Stimulated activated CD8-positive, alpha-beta memory T cell treated with anti-CD3 and anti-CD28 coated beads, Interleukin-12 subunit alpha, Interleukin-12 subunit beta, amount 100 ng/mL, for 1 hour (primary cell): ENCODE results near the gene PLAGL2.
"Not testable (repeated sequence)": the region's sequence is repeated elsewhere in the genome, so short reads cannot be mapped to it uniquely, and the experiment has no call there.

ENCODE experiments used
- DNase-seq: peaks from one replicate; pipeline ENCODE4 v3.0.0-alpha.2; 2020; ENCODE audit warnings: low read depth

Gene PLAGL2

GRCh38 chr20:32179934-32180333 lies 27.6 kb downstream of the PLAGL2 start:
- no peak for DNase-seq

DNA sequence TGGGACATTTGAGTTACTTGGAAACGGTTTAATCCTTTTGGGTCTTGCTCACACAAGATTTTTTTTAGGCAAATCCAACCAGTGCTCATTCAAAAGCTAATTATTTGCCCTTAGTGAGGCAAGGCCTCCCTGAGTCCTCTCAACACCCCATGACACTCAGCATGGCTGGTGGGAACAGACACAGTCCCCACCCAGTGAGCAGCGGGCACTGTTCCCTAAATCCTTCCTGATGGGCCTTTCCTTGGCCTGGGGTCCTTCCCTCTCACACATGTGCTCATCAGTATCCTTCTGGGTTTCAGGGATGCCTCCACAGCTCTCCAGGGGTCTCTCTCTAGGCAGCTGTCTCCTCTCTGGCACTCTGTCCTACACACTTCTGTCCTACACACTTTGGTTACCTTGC lies 28.0 kb downstream of the PLAGL2 start:
- DNase-seq = no peak

GRCh38 chr20:32177696-32178095 lies 29.8 kb downstream of the PLAGL2 start:
- not testable (repeated sequence) for DNase-seq

DNA sequence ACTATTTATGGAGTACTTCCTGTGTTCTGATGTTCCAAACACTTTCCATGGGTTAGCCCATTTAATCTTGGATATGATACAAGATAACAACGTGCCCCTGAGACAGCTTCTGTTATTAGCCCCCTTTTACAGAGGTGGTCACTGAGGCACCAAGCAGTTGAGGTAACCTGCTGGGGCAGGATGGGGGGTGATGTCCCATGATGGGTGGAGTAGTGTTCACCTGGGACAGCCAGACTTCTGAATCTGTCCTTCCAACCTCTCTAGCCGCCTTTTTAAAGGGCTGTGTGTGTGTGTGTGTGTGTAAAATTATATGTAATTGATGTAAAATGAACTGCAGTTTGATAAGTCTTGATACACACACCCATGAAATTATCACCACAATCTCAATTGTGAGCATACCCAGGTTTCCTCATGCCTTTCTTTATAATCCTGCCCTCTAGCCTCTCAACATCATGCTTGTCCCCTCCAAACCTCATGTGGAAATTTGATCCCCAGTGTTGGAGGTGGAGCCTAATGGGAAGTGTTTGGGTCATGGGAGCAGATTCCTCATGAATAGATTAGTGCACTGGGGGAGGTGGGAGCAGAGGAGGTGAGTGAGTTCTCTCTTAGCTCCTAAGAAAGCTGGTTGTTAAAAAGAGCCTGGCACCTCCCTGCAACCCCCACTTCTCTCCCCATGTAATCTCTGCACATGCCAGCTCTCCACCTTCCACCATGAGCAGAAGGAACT lies 39.2 kb downstream of the PLAGL2 start:
- DNase-seq = no peak

DNA sequence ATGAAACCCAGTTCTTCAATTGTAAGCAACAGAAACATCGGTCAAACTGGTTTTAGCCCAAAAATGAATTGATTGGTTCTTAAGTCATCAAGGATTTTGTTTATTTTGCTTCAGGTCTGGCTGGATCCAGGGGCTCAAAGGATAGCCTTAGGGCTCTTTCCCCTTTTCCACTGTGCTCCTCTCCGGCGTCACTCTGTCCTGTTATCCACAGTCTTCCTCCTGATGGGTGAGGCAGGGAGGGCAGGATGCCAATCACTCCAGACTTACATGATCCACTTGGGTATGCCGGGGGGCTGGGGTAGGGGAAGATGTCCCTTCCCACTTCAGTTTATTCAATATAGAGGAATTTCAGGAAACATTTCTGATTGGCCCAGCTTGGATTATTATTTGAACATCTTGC lies 40.0 kb downstream of the PLAGL2 start:
- no peak for DNase-seq

GRCh38 chr20:32165836-32166545 lies 41.6 kb downstream of the PLAGL2 start:
- DNase-seq = no peak

- no peak for DNase-seq
Observed at GRCh38 chr20:32164984-32165735, 42.4 kb downstream of the PLAGL2 start.

DNA sequence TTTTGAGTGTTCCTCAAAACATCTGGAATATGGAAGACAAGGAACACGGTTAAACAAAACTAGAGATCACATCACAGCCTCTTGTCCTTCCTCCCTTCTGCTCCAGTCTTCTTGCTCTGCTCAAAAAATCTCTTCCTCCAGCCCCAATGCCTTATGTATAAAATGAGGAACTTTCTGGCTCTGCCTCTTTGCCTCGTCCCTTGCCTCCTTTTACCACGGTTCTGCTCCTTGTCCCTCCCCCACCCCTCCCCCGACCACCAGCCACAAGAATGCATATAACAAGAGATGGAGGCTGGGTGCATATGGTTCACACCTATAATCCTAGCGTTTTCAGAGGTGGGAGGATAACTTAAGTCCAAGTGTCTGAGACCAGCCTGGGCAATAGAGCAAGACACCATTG lies 43.6 kb downstream of the PLAGL2 start:
- no peak for DNase-seq

DNA sequence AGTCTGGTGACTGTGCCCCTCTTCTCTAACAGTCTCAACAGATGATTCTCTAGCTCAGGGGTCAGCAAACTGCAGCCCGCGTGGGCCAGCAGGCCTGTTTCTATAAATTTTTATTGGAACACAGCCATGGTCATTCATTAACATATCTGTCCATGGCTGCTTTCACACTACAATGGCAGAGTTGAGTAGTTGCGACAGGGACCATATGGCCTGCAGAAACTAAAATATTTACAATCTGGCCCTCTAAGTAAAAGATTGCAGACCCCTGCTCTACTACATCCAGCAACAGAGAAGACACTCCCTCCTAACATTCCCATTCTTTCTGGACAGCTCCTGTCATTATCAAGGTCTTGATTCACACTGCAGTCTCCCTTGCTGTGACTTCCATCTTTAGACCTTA lies 45.2 kb downstream of the PLAGL2 start:
- no peak for DNase-seq

DNA sequence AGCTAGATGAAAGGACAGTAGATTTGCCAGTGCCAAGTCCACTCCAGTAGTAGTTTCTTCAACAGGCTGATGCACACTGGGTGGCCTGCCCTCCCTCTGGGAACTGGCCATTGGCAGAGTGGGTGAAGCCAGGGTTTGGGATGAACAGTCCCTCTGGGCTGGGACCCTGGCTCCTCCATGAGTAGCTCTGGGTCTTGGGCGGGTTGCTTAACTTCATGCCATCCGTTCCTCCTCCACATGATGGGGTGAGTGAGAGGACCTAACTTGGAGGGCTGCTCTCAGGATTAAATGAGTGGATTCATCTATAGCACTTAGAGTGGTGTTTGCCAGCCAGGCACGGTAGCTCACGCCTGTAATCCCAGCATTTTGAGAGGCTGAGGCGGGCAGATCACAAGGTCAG lies 47.2 kb downstream of the PLAGL2 start:
- DNase-seq = no peak

- DNase-seq = no peak
Observed at GRCh38 chr20:32159766-32160221, 47.7 kb downstream of the PLAGL2 start.

DNA sequence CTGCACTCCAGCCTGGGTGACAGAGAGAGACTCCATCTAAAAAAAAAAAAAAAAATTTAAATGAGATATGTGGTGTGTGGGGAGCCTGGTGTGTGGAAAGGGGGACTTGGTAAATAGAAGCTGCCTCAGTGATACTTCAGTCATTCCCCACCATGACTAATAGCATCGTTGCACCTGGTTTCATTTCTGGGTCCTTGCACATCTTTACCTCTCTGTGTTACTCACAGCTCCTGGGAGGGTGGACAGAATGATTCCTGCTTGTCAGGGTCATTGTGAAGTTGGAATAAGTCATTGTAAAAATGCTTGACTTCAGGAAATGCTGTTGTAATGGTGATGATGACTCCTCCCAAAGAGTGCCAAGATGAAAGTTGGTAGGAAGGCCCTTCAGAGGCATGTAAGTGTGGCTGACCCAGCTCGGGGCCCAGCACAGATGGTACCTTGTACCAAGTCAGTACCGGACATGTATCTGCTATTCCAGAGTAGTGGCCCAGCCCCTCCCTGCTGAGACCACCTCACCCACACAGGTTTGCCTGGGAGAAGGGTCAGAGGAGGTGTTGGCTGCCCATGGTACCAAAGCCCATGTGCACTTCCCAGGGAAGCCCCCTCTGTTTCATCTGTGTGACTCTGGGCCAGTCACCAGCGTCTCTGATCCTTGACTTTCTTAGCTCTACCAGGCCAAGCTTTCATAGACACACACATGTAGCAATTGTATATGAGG lies 48.4 kb downstream of the PLAGL2 start:
- DNase-seq = no peak

GRCh38 chr20:32158351-32158750 lies 49.2 kb downstream of the PLAGL2 start:
- DNase-seq = no peak

DNA sequence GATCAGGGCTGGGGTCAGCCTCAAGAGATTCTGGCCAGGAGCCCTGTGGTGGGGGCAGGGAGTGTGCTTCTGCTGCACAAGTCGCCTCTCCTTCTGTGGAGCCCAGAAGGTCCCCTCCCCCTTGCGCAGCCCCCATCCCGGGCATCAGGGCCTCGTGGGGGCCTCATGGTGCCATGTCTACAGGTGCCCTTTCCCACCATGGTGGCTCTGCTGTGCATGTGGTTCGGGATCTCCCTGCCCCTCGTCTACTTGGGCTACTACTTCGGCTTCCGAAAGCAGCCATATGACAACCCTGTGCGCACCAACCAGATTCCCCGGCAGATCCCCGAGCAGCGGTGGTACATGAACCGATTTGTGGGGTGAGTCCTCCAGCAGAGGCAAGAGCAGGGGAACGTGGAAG lies 49.9 kb downstream of the PLAGL2 start:
- DNase-seq = no peak

DNA sequence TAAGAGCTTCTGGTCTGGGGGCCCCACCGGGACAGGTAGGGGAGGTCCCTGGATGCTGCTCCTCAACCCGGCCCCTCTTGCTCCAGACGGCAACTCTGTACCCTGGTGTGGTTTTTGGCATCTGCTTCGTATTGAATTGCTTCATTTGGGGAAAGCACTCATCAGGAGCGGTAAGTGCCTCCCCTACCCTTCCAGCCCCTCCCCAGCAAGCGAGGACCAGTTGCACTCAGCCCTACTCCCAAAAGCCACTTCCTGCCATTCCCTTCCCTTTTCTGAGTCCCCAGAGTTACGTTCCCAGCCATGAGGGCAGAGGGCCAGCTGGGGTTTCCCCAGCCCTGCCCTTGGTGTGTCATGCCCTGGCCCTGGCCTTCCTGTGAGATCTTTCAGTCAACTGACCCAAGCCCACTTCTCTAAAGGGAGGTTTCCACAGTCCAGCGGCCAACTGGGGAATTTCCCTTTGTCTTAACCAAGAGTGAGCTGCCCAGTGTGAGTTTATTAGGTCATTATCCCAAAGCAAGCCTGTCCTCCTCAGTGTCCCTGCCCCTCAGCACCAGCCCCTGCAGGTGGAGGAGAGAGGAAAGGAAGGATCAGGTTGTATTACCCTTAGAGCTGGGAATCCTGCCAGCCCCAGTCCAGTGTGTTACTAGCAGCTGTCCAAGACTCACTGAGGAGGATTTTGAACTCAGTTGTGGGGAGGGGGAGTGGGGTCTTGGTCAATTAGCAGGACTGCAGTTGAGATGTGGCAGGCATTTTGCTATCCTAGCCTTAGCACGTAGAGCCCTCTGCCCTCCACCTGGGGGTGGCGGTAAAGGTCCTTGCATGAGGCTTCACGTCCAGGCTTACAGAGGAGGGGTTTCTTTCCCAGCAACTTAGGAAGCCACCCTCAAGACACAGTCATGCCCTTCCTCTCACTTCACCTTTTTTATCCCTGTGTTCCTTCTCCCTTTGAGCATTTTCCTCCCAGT lies 52.2 kb downstream of the PLAGL2 start:
- no peak for DNase-seq

DNA sequence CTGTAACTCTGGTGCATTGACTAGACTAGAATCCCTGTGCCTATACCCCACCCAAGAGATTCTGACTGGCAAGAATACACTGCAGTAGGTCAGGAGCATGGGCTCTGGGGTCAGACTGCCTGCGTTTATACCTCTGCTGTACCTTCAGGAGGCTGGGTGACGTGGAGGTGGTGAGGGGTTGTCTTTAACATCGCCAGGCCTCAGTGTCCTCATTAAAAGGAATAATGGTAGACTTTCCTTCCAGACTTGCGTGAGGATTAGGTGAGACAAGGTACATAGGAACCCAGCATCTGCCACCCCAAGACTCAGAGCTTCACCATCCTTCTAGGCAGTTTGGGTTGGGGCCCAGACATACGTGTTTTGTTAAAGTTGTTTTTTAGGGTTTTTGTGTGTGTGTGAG lies 53.8 kb downstream of the PLAGL2 start:
- DNase-seq = no peak

DNA sequence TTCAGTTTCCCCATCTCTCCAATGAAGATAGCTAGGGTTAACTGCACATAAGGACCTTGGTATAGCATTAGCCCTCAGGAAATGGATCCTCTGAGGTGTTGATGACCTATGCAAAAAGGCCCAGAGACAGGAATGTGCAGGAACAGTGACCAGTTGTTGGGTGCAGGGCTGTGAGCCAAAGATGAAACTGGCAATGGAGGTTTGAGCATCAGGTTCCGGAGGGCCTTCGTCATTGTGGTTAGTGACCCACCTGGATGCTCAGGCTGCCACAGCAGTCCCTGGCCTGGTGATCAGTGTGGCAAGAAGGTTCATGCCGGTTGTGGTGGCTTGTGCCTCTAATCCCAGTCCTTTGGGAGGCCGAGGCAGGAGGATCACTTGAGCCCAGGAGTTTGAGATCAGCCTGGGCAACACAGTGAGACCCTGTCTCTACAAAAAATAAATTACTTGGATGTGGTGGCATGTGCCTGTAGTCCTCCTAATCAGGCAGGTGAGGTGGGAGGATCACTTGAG lies 54.3 kb downstream of the PLAGL2 start:
- no peak for DNase-seq

DNA sequence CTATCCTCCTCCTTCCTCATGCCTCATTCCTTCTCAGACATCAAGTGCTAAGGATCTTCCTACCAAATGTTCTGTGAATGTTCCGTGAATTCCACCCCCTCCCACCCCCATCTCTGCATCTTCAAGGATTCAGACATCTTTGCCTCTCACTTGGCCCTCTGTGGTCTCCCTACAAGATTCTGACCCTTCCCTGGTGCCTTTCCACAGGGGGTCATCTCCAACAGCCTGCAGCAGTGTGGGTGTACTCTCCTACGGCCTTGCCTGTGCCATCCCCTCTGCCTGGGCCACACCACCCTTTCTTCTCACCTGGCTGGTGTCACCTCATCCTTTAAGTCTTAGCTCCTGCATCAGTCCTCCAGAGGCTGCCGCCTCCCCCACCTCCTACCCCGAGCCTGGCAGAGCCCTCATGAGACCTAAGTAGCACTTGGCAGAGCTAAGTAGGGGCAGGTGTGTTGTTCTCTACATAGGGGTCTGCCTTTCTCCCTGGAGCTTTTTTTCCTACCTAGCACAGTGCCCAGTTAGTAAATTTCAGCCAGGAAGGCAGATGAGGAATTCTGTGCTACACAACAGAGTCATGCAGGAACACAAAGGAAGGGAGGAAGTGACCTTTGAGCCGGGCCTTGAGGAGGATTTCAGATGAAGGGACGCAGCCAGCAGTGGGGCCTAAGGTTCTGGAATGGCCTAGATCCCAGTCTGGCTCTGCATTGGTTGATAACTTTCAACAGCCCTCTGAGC lies 55.0 kb downstream of the PLAGL2 start:
- DNase-seq = no peak

DNA sequence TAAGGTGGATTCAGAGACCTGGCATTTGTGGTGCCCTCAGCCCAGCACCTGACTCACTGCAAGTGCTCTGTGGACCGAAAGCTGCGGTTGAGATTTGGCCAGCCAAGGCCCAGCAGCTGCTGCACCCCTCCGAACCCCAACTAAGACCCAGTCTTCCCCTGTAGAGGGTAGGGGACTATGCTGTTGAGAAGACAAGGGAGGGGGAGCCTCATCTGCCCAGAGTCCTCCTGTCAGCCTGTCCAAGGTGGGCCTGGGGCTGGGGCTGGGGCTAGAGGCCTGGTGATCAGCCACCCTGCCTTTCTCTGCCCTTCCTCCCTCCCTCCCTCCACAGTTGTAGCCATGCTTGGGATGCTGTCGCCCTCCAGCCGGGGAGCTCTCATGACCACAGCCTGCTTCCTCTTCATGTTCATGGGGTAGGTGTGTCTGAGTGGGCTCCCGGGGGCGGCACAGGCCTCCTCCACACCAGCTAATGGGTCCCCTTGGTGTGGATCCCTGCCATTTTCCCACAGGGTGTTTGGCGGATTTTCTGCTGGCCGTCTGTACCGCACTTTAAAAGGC lies 57.2 kb downstream of the PLAGL2 start:
- DNase-seq = no peak
